Measurements from ENCODE around the gene ZNF446.
"Not testable (repeated sequence)": the region's sequence is repeated elsewhere in the genome, so short reads cannot be mapped to it uniquely, and the experiment has no call there.

ZNF446 gene

DNA sequence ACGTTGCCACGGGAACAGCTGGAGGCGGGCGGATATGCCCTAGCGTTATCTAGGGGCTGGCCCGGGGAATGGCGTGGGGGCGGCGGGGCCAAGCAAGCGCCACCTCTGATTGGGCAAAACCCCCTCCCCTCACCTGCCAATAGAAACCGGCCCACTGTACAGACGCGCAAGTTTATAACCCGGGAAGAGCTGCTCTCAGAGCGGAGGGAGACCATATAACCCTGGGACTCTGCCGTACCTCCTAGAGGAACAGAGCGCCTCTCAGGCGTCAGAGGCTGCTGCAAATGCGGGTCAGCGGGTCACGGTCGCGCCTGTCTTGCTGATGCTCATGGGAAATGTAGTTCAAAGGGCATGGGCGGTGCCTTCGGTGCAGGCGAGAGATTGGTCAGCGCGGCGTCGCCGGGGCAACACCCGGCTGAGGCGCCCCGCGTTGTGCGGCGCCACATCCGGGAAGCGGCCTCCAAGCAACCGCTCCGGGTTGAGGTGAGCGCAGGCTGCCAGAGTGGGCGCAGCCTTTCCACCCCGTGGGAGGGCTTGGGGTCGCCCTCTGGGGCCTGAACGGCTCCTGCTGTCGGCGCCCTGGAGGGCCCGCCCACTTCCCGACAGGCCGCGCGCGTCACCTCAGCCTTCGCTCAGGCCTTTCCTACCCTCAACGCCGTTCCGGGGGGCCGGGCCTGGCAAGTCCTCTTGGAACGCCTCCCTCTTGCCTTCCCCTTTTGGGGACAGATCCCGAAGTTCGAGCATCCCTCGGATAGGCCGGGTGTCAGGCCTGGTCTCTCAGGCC, at the start of gene ZNF446:
TSS of gene ZNF446 (plus strand) at position 639 of the 784 bp plus-strand sequence. CDS start 867 bp downstream, outside the sequence.
- peak; percentile 95 for DNase-seq

DNA sequence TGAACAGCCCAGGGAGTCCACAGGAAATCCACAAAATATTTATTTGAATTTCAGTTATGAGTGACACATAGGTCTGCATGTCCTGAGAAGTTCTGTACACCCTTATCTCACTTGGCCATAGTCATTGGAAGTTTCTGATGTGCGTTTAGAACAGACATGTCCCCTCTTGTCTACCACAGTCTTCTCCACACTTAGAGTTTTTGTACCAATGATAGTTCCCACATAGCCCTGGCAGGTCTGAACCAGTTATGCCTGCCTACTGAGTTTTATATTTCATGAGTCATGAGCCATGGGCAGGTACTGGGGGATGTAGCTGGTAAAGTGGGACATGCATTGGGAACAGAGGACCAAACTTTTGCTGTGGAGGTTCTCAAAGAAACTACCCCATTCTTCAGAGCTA, 47.5 kb upstream of the ZNF446 start:
- no peak for DNase-seq

DNA sequence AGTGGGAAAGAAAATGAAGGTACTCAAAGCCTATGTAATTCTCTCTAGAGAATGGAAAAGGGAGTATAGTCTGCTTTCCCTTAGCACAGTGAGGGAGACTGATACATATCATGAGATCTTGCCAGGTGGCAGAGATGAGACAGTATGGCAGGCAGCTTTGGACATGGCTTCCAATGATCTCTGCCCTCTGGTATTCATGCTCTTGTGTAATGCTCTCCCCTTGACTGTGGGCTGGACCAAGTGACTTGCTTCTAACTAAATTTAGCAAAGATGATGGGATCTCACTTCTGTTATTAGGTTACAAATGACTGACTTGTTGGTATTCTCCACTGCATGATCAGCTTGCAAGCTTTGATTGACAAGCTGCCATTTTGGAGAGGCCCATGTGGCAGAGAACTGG, 46.4 kb upstream of the ZNF446 start:
- no peak for DNase-seq

DNA sequence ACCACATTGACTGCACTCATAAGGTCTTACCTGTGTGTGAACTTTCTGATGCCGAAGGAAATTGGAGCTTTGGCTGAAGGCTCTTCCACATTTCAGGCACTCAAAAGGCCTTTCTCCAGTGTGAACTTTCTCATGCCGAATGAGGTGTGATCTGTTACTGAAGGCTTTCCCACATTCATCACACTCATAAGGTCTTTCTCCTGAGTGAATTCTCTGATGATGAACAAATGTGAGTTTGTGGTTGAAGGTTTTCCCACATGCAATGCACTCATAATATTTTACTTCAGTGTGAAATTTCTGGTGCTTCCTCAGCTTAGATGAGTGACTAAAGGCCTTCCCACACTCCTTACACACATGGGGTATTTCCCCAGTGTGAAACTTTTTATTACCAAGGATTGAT, 41.9 kb upstream of the ZNF446 start:
- DNase-seq: no peak

DNA sequence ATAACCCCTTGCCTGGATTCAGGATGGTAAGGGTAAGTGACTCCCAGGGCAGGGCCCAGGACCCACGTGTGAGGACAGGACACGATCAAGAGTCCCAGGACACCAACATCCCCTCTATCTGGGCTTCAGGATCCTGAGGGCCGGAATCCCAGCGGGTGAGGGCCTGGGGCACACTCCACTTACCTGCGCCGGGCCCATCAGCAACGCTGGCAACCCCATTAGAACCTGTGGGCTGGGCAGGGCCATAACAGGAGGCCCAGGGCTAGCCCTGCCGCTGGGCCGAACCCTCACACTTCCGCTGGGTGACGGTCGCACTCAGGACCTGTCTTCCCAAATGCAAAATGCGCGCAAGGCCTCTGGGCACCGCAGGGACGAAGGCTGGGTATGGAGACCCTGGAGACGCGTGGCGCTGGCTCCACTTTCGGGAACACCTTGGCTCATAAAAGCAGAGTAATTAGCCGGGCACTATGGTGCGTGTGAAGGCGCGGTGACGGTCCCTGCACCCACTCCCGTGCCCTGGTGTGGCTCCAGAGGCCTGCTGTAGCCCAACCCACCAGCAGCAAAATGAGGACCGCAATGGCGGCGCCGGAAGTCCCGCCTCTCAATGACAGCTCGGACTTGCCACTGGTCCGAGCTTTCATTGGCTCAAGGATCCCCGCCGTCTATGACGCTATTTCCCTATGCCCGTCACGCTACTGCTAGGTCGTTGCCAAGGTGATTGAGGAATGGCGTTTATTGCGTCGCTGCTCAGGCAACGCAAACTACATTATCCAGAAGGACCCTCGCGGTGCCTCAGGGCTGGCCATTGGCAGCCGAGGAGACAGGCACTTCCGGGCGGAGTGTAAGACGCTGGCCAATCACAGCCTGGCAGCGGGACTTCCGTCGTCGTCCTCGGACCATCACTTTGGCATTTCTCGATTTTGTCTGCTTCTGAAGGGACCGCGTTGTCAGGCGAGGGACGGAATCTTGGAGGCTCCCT, 36.3 kb upstream of the ZNF446 start, which contains the start of gene ZNF132:
TSS of gene ZNF132 (minus strand) at position 578 of the 979 bp plus-strand sequence. CDS start at position 246, 332 bp downstream.
- peak; percentile 93 for DNase-seq

DNA sequence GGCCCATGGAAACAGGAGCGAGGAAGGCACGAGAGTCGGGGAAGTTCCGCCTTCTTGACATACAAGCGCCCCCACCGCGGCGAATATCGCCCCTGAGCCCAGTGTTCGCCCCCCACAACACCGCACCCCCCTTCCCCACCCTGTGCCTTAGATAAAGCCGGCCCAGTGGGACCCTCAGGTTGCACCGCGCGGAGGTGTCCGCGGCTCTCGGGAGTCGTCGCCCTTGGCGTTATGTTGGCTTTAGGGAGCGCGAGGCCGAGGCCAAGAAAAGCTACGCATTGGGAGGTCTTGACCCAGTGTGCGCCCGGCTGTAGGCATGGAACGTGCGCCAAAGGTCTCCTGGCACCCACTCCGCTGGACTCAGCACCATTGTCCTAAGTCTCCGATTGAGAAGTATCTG, 35.6 kb upstream of the ZNF446 start:
- DNase-seq: no peak

DNA sequence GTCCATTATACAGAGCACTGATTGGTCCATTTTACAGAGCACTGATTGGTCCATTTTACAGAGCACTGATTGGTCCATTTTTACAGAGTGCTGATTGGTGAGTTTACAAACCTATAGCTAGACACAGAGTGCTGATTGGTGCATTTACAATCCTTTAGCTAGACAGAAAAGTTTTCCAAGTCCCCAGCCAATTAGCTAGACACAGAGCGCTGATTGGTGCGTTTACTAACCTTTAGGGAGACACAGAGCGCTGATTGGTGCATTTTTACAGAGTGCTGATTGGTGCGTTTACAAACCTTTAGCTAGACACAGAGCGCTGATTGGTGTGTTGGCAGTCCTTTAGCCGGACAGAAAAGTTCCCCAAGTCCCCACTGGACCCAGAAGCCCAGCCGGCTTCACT, 33.2 kb upstream of the ZNF446 start:
- DNase-seq: not testable (repeated sequence)

DNA sequence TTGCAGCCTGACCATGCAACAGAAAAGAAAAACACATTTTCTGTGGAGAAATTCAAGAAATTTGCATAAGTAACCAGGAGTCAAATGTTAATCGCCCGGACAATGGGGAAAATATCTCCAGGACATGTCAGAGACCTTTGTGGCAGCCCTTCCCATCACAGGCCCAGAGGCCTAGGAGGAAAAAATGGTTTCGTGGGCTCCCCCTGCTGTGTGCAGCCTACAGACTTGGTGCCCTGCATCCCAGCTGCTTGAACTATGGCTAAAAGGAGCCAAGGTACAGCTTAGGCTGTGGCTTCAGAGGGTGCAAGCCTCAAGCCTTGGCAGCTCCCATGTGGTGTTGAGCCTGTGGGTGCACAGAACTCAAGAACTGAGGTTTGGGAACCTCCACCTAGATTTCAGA, 27.3 kb upstream of the ZNF446 start:
- DNase-seq: not testable (repeated sequence)

DNA sequence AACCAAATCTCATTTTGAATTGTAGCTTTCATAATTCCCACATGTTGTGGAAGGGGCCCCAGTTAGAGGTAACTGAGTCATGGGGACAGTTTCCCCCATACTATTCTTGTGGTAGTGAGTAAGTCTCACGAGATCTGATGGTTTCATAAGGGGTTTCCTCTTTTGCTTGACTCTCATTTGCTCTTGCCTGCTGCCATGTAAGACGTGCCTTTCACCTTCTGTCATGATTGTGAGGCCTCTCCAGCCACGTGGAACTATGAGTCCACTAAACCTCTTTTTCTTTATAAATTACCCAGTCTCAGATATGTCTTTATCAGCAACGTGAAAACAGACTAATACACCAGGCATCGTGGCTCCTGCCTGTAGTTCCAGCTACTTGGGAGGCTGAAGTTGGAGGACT, 26.2 kb upstream of the ZNF446 start:
- not testable (repeated sequence) for DNase-seq

DNA sequence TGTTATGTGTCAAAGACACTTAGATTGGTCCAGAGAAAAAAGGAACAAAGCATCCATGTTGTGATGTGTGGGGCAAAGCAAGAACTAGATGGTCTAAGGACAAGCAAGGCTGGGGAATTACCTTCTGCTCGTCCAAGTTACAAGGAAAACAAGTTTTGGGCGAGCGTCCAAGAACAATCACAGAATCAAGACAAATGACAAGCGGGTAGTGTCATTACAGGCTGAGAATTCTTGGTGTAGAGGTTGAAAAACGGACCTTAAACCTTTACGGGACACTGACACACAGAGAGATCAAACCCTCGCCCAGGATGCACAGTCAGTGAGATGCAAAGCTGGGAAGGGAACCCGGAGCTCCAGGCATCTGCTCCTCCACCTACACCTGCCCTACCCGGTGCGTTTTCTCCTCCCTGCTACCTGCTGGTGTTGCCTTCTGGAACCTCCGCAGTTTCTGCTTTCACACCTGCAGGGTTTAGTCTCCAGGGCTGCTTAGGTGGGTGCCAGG, 25.2 kb upstream of the ZNF446 start:
- no peak for DNase-seq

DNA sequence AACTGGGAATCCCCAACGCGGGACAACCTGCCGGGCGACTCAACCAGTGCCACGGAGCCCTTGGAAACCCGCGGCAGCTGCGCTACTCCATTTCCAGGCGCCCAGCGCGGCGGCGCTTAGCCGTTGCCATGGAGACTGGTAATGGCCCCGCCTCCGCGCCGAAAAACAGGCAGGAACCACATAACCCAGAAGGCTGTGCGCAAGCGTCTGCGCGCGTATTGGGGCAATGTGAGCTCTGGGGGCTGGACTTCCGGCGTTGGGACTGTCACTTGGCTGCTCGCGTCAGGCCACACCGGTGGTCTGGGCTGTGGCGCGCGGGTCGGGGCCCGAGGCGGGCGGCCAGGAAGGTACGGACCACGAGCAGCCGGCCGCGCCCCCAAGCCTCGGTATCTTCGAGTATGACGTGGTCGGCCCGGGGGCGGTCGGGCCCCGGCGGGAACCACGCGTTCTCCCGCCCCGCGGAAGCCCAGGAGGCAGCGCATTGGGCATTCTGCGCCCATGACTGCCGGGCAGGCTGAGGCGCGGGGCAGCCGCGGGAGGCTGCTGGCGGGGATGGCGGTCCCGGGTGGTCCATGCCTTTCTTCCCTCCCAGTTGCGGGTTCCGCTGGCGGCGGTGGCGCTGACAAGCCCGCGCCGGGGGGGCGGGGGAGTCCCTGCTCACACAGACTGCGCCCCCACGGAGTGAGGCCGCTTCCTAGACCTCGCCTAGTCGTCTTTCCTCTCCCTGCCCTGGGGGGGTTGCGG, 24.6 kb upstream of the ZNF446 start, which contains the start of gene ZNF324B:
TSS of gene ZNF324B (plus strand) at position 265 of the 744 bp plus-strand sequence. CDS start 2,080 bp downstream, outside the sequence.
- DNase-seq: peak; percentile 96

DNA sequence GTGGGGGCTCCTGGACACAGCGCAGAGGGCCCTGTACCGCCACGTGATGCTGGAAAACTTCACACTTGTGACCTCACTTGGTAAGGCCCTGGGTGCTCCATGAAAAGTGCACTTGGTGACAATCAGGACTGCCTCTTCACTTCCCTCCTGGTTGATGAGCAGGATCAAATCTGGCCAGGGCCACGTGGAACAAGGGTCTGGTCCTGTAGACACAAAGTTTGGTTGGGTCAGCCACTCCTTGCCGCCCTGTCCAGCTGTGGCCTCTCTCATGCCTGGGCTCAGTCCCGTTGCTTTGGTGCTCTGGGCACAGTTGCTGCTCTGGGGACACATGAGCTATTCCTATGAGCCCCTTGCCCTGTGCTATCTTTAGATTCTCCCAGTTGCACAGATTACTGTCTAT, 22.4 kb upstream of the ZNF446 start:
- no peak for DNase-seq

DNA sequence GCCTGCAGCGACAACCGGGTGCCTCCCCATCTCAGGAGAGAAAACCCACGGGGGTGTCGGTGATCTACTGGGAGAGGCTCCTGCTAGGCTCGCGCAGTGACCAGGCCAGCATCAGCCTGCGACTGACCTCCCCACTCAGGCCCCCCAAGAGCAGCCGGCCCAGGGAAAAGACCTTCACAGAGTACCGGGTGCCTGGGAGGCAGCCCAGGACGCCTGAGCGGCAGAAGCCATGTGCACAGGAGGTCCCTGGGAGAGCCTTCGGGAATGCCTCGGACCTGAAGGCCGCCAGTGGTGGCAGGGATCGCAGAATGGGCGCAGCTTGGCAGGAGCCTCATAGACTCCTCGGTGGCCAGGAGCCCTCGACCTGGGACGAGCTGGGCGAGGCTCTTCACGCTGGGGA, 20.8 kb upstream of the ZNF446 start:
- DNase-seq: no peak

DNA sequence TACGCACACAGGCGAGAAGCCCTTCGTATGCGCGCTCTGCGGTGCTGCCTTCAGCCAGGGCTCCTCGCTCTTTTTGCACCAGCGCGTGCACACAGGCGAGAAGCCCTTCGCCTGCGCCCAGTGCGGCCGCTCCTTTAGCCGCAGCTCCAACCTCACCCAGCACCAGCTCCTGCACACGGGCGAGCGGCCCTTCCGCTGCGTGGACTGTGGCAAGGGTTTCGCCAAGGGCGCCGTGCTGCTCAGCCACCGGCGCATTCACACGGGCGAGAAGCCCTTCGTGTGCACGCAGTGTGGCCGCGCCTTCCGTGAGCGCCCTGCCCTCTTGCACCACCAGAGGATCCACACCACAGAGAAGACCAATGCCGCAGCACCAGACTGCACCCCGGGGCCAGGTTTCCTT, 20.0 kb upstream of the ZNF446 start:
- DNase-seq: no peak

DNA sequence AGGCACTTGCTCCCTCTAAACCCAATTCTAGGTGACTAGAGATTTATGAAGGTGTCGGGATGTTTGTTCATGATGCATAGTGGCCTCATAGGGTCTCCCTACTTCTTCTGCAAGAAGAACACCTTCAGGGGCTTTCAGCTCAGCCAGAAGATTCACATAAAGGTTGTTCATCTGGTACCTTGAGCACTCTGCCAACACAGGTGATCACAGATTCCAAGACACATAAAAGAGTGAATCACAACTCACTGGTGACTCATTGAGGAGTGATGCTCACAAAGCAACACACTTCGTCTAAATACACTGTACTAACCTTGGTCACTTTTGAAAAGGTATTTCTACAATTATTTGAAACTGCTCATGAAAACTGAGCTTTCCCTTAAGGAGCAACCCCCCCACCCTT, 16.1 kb upstream of the ZNF446 start:
- no peak for DNase-seq

DNA sequence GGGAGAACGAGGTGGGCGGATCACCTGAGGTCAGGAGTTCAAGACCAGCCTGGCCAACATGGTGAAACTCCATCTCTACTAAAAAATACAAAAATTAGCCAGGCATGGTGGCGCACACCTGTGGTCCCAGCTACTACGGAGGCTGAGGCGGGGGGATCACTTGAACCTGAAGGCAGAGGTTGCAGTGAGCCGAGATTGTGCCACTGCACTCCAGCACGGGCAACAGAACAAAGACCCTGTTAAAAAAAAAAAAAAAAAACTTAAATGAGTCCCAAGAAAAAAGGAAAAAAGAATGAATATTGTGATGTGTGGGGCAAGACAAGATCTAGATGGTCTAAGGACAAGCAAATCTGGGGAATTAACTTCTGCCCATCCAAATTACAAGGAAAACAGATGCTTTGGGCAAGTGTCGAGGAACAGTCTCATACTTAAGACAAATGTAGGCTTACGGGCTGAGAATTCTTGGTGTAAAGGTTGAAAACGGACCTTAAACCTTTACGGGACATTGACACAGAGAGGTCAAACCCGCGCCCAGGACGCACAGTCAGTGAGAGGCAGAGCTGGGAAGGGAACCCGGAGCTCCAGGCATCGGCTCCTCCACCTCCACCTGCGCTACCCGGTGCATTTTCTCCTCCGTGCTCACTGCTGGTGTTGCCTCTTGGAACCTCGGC, 9.9 kb upstream of the ZNF446 start:
- DNase-seq: no peak

DNA sequence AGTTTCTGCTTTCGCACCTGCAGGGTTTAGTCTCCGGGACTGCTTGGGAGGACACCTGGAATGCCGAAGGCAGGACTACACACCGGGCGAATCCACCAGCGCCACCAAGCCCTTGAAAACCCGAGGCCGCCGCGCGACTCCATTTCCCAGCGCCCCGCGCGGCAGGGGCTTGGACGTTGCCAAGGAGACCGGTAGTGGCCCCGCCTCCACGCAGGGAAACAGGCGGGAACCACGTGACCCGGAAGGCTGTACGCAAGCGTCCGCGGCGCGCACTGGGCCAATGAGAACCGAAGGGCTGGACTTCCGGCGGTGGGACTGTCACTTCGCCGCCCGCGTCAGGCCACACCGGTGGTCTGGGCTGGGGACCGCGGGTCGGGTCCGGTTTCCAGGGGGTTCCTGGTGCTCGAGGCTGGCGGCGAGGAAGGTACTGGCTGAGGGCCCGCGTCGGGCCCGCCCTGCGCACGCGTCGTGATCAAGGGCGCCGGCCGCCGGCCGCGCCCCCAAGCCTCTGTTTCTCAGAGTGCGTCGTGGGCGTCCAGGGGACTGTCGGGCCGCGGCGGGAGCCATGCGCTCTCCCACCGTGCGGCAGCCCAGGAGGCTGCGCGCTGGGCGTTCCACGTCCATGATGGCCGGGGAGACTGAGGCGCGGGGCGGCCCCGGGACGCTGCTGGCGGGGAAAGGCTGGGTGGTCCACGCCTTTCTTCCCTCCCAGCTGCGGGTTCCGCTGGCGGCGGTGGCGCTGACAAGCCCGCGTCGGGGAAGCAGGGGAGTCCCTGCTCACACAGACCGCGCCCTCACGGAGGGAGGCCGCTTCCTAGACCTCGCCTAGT, 9.2 kb upstream of the ZNF446 start, which contains the start of gene ZNF324:
TSS of gene ZNF324 (plus strand) at position 321 of the 830 bp plus-strand sequence. CDS start 2,106 bp downstream, outside the sequence.
- peak; percentile 97 for DNase-seq

DNA sequence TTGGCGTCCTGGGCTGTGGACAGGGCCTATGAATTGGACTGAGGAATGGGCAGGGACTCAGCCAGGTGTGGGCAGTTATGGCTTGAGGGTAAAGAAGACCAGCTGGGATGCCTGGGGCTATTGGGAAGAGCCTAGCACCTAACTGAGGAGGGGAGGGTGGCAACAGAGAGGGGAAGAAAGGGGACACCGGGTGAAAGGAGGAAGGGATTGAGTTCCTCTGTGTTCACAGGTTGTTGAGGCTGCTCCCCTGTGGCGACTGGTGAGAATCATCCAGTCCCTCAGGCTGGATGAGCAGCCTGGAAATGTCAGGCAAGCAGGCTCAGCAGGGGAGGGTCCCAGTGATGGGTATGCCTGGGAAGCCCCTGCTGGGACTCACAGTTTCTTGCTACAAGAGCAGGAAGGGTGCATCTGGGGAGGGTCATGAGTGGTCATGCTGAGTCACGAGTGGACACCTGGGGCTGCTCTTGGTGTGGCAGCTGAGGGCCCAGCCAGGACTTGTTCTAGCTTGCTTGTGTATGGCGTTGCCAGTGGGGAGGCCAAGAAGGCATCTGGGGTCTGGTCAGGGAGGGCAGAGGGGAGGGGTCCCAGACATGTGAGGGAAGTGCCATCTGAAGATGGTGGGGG, 7.8 kb upstream of the ZNF446 start:
- DNase-seq: no peak

DNA sequence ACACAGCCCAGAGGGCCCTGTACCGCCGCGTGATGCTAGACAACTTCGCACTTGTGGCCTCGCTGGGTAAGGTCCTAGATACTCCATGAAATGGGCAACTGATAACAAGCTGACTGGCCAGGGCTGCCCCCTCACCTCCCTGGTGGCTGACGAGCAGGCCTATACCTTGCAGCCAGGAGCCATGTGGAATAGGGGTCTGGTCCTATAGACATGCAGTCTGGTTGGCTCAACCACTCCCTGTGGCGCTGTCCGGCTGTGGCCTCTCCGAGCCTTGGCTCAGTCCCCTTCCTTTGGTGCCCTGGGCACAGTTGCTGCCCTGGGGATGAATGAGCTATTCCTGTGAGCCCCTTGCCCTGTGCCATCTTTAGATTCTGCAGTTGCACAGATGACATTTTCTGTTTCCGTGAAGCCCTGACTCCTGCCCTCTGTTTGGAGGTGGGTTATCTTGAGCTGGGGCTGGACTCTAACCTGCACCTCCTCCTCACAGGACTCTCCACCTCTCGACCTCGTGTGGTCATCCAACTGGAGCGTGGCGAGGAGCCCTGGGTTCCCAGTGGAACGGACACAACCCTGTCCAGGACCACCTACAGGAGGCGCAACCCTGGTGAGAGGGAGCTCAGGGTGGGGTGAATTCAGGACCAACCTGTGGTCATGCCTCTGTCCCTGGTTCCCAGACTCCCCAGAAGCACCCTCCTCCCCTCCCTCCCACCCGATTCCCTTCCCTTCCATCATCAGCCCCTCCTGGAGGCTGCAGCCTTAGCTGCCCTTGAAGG, 6.7 kb upstream of the ZNF446 start:
- no peak for DNase-seq

All from activated gamma-delta T cell treated with Interleukin-2 at 50 U/mL for 16 hours (primary cell).